Neural progenitor cell (in vitro differentiated cells): Measurements from ENCODE around the gene SH2D1B.

Source experiments
- EZH2 ChIP-seq: fragments of 200-600 bp; sonication (generic); IDR thresholded peaks from 2 replicates; pipeline ENCODE4 v1.6.1; 2017; ENCODE audit warnings: antibody characterized with exemption, mild to moderate bottlenecking, moderate library complexity
- TF ChIP-seq, protein P1 (sequence below): fragments of 200-600 bp; sonication (generic); IDR thresholded peaks from 2 replicates; pipeline ENCODE4 v1.5.1; 2017; ENCODE audit warnings: antibody characterized with exemption, mild to moderate bottlenecking

DNA sequence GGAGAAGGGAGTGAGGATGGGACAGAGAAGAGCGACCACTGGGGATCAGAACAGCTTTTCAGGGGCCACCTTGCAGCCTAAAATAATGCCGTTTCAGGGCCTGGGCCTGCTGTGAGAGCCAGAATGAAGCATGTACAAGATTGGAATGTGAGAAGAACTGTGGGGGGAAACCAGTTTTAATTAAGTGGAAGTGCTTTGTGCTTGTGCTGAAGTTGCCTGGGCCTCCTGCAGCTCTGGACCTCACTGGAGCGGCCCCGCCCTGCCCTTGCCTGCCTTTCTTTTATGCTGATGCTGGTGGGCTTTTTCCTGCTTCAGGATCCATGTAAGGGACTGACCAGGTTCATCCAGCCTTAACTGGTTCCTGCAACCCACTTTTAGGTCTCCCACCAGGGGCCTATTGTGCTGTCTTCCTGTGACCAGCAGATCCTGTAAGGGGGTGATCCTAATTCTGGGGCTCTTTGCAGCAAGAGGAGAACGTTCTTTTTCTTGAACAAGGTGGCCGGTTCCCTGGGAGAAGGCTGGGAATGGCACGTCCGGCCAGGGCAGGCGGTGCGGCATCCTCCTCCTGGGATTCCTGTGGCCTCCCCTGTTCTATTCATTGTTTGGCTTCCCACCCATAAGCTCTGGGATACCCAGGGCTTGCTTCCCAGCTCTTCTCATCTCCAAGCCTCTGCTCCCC lies 27.2 kb downstream of the SH2D1B start:
- TF ChIP-seq, protein P1, sequence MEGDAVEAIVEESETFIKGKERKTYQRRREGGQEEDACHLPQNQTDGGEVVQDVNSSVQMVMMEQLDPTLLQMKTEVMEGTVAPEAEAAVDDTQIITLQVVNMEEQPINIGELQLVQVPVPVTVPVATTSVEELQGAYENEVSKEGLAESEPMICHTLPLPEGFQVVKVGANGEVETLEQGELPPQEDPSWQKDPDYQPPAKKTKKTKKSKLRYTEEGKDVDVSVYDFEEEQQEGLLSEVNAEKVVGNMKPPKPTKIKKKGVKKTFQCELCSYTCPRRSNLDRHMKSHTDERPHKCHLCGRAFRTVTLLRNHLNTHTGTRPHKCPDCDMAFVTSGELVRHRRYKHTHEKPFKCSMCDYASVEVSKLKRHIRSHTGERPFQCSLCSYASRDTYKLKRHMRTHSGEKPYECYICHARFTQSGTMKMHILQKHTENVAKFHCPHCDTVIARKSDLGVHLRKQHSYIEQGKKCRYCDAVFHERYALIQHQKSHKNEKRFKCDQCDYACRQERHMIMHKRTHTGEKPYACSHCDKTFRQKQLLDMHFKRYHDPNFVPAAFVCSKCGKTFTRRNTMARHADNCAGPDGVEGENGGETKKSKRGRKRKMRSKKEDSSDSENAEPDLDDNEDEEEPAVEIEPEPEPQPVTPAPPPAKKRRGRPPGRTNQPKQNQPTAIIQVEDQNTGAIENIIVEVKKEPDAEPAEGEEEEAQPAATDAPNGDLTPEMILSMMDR, result no peak
- no peak for TF ChIP-seq EZH2
